MCF 10A (cell line): Measurements from ENCODE around the gene TNS1. TPM values are rescaled to one million over a fixed set of nuclear protein-coding genes. Genes with fewer than 3 reads are reported as not detected.

ENCODE experiments used
- BruUV-seq: library from RNA; stranded (reverse); fragments of 400-500 nt; replicated peaks from 2 replicates; lab custom pipeline; 2021; lab: Mats Ljungman, UMichigan
- CTCF ChIA-PET: fragments of 300-600 bp; sonication (Branson Sonifier 250); formaldehyde crosslinking; extraction: SDS; loops from one replicate; lab custom pipeline; 2021; ENCODE audit warnings: antibody characterized with exemption, inconsistent platforms; lab: Yijun Ruan, JAX
- POLR2A ChIA-PET: fragments of 300-600, 350-650 bp; sonication (Branson Sonifier 250); formaldehyde crosslinking; extraction: SDS; loops from one replicate; lab custom pipeline; 2020; ENCODE audit warnings: antibody characterized with exemption, inconsistent platforms; lab: Yijun Ruan, JAX
- DNase-seq: peaks from one replicate; pipeline ENCODE4 v3.0.0-alpha.2; 2018; ENCODE audit not compliant: unreplicated experiment
- H3K27ac Mint-ChIP-seq: one replicate; pipeline ENCODE4 v1.8.0; 2022; ENCODE audit warnings: mild to moderate bottlenecking, low read depth, mixed read lengths; ENCODE audit not compliant: unreplicated experiment
- H3K27me3 Mint-ChIP-seq: one replicate; pipeline ENCODE4 v1.8.0; 2022; ENCODE audit warnings: mixed read lengths; ENCODE audit not compliant: insufficient read depth, unreplicated experiment
- H3K36me3 Mint-ChIP-seq: one replicate; pipeline ENCODE4 v1.8.0; 2022; ENCODE audit warnings: mild to moderate bottlenecking, moderate library complexity, mixed read lengths; ENCODE audit not compliant: insufficient read depth, unreplicated experiment
- H3K4me1 Mint-ChIP-seq: one replicate; pipeline ENCODE4 v1.8.0; 2022; ENCODE audit warnings: mixed read lengths; ENCODE audit not compliant: insufficient read depth, unreplicated experiment
- H3K4me3 Mint-ChIP-seq: one replicate; pipeline ENCODE4 v1.8.0; 2022; ENCODE audit warnings: mild to moderate bottlenecking, moderate library complexity, mixed read lengths; ENCODE audit not compliant: unreplicated experiment
- H3K9me3 Mint-ChIP-seq: one replicate; pipeline ENCODE4 v1.8.0; 2022; ENCODE audit warnings: mixed read lengths; ENCODE audit not compliant: unreplicated experiment
- CTCF ChIP-seq: fragments of 200-600 bp; IDR thresholded peaks from one replicate; pipeline ENCODE4 v1.8.0; 2022; ENCODE audit warnings: antibody characterized with exemption, mild to moderate bottlenecking; ENCODE audit not compliant: unreplicated experiment
- intact Hi-C: fragments of 100-400 bp; cut with micrococcal nuclease; formaldehyde crosslinking; loops from 2 replicates; pipeline ENCODE4 v1.14.1; 2022
- total RNA-seq: library from RNA; stranded (reverse); gene quantifications from 2 replicates; pipeline ENCODE4 v1.2.3, GENCODE V29; 2022

TNS1 gene
- total RNA-seq, 1 experiment from 2014 or later = 3.3 TPM

GRCh38 chr2:217876253-217876570 is 126.6 kb downstream of the TNS1 start:
- CTCF ChIA-PET = interaction anchor here (1.1 to 2.2 kb wide), 2 partner anchors 10 to 11 kb away, joined by 3 to 12 read pairs; no protein-coding TSS in a partner anchor
- Mint-ChIP-seq H3K4me1 (no peaks in the 10 kb centered on the region), H3K27ac (no peak overlapping the region), H3K36me3 (peaks cover 6% of the 10 kb centered on the region), H3K4me3 (no peak overlapping the region), H3K27me3 (no peaks in the 10 kb centered on the region), H3K9me3 (no peaks in the 10 kb centered on the region)
- no peak for DNase-seq
- intact Hi-C loops = no loop called here
- TF ChIP-seq CTCF = no peak
- POLR2A ChIA-PET = interaction anchor here (0.7 kb wide), 1 partner anchor 57 kb away, joined by 3 read pairs; no protein-coding TSS in a partner anchor
- no TSS peak for BruUV-seq

GRCh38 chr2:217875556-217876252 is 127.1 kb downstream of the TNS1 start:
- Mint-ChIP-seq H3K9me3 (no peaks in the 10 kb centered on the region), H3K27me3 (no peaks in the 10 kb centered on the region), H3K4me3 (no peak overlapping the region), H3K4me1 (no peaks in the 10 kb centered on the region), H3K27ac (no peak overlapping the region), H3K36me3 (peaks cover 6% of the 10 kb centered on the region)
- no peak for TF ChIP-seq CTCF
- no TSS peak for BruUV-seq
- ChIA-PET POLR2A (interaction anchor here (0.6 to 0.7 kb wide), 2 partner anchors 12 to 57 kb away, joined by 3 read pairs; no protein-coding TSS in a partner anchor), CTCF (interaction anchor here (0.6 to 2.2 kb wide), 5 partner anchors 10 to 223 kb away, joined by 3 to 12 read pairs (median 5); no protein-coding TSS in a partner anchor)
- no peak for DNase-seq
- intact Hi-C loops = no loop called here

- Mint-ChIP-seq H3K4me1 (no peaks in the 10 kb centered on the region), H3K27ac (no peak overlapping the region), H3K36me3 (peaks cover 6% of the 10 kb centered on the region), H3K27me3 (no peaks in the 10 kb centered on the region), H3K9me3 (no peaks in the 10 kb centered on the region), H3K4me3 (no peak overlapping the region)
- POLR2A ChIA-PET = interaction anchor here (0.6 kb wide), 1 partner anchor 12 kb away, joined by 3 read pairs; no protein-coding TSS in a partner anchor
- no peak for DNase-seq
- intact Hi-C loops = no loop called here
- TF ChIP-seq CTCF = no peak
- CTCF ChIA-PET = interaction anchor here (0.6 to 2.2 kb wide), 5 partner anchors 11 to 90 kb away, joined by 3 to 12 read pairs (median 6); no protein-coding TSS in a partner anchor
- BruUV-seq = no TSS peak
Observed at GRCh38 chr2:217875138-217875537, 127.7 kb downstream of the TNS1 start.

- H3K36me3 Mint-ChIP-seq = peaks cover 6% of the 10 kb centered on the region
- H3K4me3 Mint-ChIP-seq = no peak overlapping the region
- no peaks in the 10 kb centered on the region for H3K4me1 Mint-ChIP-seq
- no peaks in the 10 kb centered on the region for H3K9me3 Mint-ChIP-seq
- BruUV-seq = no TSS peak
- no peaks in the 10 kb centered on the region for H3K27me3 Mint-ChIP-seq
- POLR2A ChIA-PET = no interaction called here
- no peak overlapping the region for H3K27ac Mint-ChIP-seq
- no peak for DNase-seq
- CTCF ChIA-PET = interaction anchor here (0.6 to 1.5 kb wide), 2 partner anchors 84 to 87 kb away, joined by 3 to 5 read pairs; no protein-coding TSS in a partner anchor
- no peak for TF ChIP-seq CTCF
- intact Hi-C loops = no loop called here
Observed at GRCh38 chr2:217873371-217873770, 129.4 kb downstream of the TNS1 start.
